ENCODE results near the gene RAPGEF3. TPM values are rescaled to one million over a fixed set of nuclear protein-coding genes. Genes with fewer than 3 reads are reported as not detected.

RAPGEF3 gene
- total and polyA plus RNA-seq, 2 of the 8 experiments (the other 6 are each of a cell fraction or from before 2014, with no cell fraction given), result 5.0 to 9.4 TPM

DNA sequence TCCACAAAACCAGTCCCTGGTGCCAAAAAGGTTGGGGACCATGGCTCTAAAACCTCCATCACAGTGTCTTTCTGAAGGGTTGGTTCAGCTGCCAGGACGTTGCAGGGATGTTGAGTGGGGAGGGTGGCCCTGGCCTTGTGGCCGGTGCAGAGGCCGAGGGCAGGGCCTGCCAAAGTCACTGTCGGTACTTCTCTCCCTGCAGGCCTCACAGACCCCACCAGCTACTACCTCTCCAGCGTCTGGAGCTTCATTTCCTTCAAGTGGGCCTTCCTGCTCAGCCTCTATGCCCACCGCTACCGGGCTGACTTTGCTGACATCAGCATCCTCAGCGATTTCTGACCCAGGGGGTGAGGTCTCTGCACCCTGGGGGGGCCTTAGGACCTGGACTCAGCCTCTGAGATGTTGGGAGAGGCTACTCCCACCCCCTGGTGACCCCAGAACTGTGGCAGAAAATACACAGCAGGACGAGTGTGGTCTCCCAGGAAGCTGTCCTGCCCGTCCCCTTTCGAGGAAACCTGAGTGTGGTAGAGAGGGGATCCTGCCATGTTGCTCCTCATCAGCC lies 21.3 kb upstream of the RAPGEF3 start (continued):
- TF ChIP-seq, protein P1, sequence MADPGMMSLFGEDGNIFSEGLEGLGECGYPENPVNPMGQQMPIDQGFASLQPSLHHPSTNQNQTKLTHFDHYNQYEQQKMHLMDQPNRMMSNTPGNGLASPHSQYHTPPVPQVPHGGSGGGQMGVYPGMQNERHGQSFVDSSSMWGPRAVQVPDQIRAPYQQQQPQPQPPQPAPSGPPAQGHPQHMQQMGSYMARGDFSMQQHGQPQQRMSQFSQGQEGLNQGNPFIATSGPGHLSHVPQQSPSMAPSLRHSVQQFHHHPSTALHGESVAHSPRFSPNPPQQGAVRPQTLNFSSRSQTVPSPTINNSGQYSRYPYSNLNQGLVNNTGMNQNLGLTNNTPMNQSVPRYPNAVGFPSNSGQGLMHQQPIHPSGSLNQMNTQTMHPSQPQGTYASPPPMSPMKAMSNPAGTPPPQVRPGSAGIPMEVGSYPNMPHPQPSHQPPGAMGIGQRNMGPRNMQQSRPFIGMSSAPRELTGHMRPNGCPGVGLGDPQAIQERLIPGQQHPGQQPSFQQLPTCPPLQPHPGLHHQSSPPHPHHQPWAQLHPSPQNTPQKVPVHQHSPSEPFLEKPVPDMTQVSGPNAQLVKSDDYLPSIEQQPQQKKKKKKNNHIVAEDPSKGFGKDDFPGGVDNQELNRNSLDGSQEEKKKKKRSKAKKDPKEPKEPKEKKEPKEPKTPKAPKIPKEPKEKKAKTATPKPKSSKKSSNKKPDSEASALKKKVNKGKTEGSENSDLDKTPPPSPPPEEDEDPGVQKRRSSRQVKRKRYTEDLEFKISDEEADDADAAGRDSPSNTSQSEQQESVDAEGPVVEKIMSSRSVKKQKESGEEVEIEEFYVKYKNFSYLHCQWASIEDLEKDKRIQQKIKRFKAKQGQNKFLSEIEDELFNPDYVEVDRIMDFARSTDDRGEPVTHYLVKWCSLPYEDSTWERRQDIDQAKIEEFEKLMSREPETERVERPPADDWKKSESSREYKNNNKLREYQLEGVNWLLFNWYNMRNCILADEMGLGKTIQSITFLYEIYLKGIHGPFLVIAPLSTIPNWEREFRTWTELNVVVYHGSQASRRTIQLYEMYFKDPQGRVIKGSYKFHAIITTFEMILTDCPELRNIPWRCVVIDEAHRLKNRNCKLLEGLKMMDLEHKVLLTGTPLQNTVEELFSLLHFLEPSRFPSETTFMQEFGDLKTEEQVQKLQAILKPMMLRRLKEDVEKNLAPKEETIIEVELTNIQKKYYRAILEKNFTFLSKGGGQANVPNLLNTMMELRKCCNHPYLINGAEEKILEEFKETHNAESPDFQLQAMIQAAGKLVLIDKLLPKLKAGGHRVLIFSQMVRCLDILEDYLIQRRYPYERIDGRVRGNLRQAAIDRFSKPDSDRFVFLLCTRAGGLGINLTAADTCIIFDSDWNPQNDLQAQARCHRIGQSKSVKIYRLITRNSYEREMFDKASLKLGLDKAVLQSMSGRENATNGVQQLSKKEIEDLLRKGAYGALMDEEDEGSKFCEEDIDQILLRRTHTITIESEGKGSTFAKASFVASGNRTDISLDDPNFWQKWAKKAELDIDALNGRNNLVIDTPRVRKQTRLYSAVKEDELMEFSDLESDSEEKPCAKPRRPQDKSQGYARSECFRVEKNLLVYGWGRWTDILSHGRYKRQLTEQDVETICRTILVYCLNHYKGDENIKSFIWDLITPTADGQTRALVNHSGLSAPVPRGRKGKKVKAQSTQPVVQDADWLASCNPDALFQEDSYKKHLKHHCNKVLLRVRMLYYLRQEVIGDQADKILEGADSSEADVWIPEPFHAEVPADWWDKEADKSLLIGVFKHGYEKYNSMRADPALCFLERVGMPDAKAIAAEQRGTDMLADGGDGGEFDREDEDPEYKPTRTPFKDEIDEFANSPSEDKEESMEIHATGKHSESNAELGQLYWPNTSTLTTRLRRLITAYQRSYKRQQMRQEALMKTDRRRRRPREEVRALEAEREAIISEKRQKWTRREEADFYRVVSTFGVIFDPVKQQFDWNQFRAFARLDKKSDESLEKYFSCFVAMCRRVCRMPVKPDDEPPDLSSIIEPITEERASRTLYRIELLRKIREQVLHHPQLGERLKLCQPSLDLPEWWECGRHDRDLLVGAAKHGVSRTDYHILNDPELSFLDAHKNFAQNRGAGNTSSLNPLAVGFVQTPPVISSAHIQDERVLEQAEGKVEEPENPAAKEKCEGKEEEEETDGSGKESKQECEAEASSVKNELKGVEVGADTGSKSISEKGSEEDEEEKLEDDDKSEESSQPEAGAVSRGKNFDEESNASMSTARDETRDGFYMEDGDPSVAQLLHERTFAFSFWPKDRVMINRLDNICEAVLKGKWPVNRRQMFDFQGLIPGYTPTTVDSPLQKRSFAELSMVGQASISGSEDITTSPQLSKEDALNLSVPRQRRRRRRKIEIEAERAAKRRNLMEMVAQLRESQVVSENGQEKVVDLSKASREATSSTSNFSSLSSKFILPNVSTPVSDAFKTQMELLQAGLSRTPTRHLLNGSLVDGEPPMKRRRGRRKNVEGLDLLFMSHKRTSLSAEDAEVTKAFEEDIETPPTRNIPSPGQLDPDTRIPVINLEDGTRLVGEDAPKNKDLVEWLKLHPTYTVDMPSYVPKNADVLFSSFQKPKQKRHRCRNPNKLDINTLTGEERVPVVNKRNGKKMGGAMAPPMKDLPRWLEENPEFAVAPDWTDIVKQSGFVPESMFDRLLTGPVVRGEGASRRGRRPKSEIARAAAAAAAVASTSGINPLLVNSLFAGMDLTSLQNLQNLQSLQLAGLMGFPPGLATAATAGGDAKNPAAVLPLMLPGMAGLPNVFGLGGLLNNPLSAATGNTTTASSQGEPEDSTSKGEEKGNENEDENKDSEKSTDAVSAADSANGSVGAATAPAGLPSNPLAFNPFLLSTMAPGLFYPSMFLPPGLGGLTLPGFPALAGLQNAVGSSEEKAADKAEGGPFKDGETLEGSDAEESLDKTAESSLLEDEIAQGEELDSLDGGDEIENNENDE (IDR thresholded peaks at IDR 0.05; ENCODE audit: insufficient replicate concordance, low read length), result no peak
- no peak for TF ChIP-seq SIRT6 (IDR thresholded peaks at IDR 0.05; ENCODE audit: low read length)
- TF ChIP-seq CHD1 (IDR thresholded peaks at IDR 0.05; ENCODE audit: low read depth, low read length), result no peak
- peak in 1 of 2 experiments; percentile 14; a peak in 1 of 3 replicates for TF ChIP-seq POLR2A (IDR thresholded peaks at IDR 0.05; ENCODE audit: control extremely low read depth in 1 of 2, low read depth in 2 of 2, low read length in 2 of 2)

All from H1 (cell line).